Sciatic nerve (tissue), 2 donors: Measurements from ENCODE around the gene PSMB9. TPM values are rescaled to one million over a fixed set of nuclear protein-coding genes. Genes with fewer than 3 reads are reported as not detected.

Source experiments
- ATAC-seq: fragments of 200-7000 bp; cut with Tn5 transposase; one replicate; pipeline ENCODE4 v1.9.1; 2020; ENCODE audit warnings: mild to moderate bottlenecking, moderate library complexity
- DNase-seq: peaks from one replicate; pipeline ENCODE4 v3.0.0-alpha.2; 2020; ENCODE audit warnings: low spot score
- intact Hi-C: fragments of 100-400 bp; cut with DNase I; formaldehyde crosslinking; loops from one replicate; pipeline ENCODE4 v1.14.2; 2022
- total RNA-seq: library from RNA; stranded (reverse); fragmentation: NEBNext Ultra II Directional; extraction: Animal tissue kit (Norgen Biotek cat#: 25700); gene quantifications from one replicate; pipeline ENCODE4 v1.2.1, GENCODE V29; 2021
- donor health status: DM: no; HTN: no; CAD: no.
- donor health status: DM: no; HTN: no; CAD: no.

PSMB9 gene
- total RNA-seq, 1 donor from 2014 or later, result 41.1 TPM

DNA sequence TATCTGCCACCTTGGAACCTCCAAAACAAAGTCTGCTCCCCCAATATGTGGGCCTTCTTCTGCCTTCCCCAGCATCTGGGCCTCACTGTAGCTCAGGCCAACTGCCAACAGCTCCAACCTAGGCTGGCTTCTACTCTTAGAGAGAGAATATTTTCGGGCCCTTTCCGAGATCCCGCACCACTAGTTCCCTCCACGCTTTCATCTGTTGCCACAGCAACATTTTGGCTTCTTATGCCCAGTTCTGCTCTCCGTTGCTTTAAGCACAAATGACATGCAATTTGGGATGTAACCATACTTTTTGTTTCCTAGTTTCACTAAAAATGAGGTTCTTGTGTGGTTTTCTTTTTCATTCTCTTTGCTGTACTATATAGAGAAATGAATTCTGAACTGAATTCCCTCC lies 33.6 kb downstream of the PSMB9 start:
- ATAC-seq (no peak), DNase-seq (no peak)
- intact Hi-C loops, result loop anchor here (10.0 kb wide), 1 partner anchor 47 kb away; no protein-coding TSS in a partner anchor

- intact Hi-C loops, result loop anchor here (10.0 kb wide), 1 partner anchor 46 kb away; no protein-coding TSS in a partner anchor
- DNase-seq, result no peak
- ATAC-seq, result no peak
Observed at GRCh38 chr6:32888576-32888975, 34.6 kb downstream of the PSMB9 start.

DNA sequence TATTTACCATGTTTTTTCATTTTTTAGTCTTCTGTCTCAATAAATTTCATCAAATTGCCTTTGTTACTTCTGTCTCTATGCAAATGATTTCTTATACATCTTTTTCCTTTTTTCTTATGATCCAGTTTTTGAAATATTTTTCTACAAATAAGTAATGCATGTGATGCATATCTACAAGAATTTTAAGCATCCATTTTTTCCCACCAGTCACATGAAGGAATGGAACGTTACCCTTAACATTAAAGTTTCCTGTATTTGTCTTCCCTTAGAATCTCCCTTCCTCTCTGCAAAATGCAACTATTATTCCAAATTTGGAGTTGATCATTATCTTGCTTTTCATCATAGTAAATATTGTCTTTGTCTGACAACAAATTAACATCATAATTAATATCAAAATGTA lies 35.5 kb downstream of the PSMB9 start:
- ATAC-seq (no peak), DNase-seq (no peak)
- intact Hi-C loops, result loop anchor here (10.0 kb wide), 1 partner anchor 45 kb away; no protein-coding TSS in a partner anchor

- intact Hi-C loops, result no loop called here
- ATAC-seq (no peak), DNase-seq (no peak)
Observed at GRCh38 chr6:32890831-32891230, 36.8 kb downstream of the PSMB9 start.

DNA sequence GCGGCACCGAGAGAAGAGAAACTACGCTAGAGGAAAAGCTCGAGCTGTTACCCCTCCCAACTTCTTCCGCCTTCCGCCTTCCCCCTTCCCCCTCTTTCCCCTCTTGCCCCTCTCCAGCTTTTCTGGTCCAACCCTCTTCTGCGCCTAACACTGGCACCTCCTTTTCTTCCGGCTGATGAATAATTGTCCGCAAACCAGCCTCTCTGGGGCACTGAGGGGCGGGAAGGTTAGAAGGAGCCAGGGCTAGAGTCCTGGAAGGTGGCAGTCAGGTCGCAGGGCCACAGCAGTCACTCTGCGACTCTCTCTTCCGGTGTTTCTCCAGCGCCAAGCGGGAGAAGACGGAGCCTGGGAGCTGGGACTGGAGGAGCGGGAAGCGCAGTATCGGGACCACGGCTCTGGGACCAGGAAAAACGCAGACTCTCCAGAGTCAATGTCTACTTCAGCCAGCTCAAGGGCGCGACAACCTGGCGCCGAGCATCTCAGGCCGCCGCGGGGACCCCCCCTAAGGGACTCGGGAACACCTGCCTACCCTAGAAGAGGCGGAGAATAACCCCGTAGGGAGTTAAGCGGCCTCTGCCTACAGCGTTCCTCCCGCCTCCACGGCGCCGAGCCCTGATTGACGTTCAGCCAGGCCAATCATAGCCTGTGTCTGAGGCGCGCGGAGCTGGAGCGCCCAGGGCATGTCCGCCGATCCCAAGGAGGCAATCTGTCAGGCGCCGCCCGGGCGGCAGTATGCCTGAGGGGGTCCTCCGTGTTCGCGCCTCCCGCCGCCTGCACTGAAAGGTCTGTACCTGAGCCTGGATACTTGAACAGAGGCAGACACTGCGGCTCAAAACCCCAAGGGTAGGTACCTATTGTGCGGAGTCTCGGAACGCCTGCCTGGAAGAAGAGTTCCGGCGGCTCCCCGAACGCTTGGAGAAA lies 40.4 kb downstream of the PSMB9 start:
- peak; percentile 98 for DNase-seq
- intact Hi-C loops, result no loop called here
- ATAC-seq, result peak; percentile 100

GRCh38 chr6:32895006-32895345 lies 41.0 kb downstream of the PSMB9 start:
- ATAC-seq (peak; percentile 44), DNase-seq (no peak)
- intact Hi-C loops, result no loop called here

- no peak for ATAC-seq
- no peak for DNase-seq
- intact Hi-C loops, result no loop called here
Observed at GRCh38 chr6:32903952-32904351, 50.0 kb downstream of the PSMB9 start.

DNA sequence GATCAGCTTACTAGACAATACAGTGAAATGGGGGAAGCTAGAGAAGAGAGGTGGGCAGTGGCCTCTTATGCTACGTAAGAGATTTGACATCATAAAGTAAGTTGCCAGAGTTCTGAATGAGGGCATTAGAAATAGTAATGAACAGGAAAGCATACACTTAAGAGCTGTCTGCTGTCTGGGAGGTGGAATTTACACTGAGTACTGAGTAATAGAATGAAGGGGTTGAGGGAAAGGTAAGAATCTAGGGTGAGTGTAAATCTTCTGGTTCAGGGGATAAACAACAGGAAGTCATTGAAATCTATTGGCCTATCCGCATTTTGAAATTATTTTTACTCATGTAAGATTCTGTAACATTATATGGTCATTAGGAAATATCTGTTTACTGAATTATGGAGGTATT lies 51.1 kb downstream of the PSMB9 start:
- no peak for ATAC-seq
- intact Hi-C loops, result no loop called here
- no peak for DNase-seq

DNA sequence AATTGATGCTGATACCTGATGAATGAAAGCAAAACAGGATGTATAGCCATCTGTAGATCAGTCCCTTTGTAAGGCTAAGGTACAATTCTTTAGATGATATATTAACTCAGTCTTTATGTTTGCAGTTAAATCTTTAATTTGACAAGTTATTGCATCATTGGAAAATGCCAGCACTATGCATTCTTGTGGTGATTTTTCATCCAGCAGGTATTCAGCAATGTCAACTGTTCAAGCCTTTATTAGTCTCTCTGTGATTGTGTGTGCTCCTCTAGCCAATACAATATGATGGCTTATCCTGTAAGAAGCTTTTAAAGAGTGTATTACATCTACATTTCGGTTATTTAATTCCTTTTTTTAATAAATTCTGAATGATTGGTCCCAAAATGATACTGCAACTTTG lies 52.5 kb downstream of the PSMB9 start:
- no peak for DNase-seq
- ATAC-seq, result no peak
- intact Hi-C loops, result no loop called here

- no peak for ATAC-seq
- intact Hi-C loops, result no loop called here
- no peak for DNase-seq
Observed at GRCh38 chr6:32908897-32909296, 54.9 kb downstream of the PSMB9 start.

Other genes with a start within 250 kb of the PSMB9 start
- gene HLA-DQA1, start 216.8 kb upstream of the PSMB9 start, total RNA-seq, result 26.0 TPM
- 25.5 TPM for gene HLA-DQB1, start 187.5 kb upstream of the PSMB9 start, total RNA-seq
- gene HLA-DQA2, start 112.8 kb upstream of the PSMB9 start, total RNA-seq, result 10.2 TPM
- 13.6 TPM for gene HLA-DQB2, start 90.7 kb upstream of the PSMB9 start, total RNA-seq
- 1.8 TPM for gene HLA-DOB, start 37.2 kb upstream of the PSMB9 start, total RNA-seq
- 26.3 TPM for gene TAP2, start 15.5 kb upstream of the PSMB9 start, total RNA-seq
- gene PSMB8, start 10.1 kb upstream of the PSMB9 start, total RNA-seq, result 39.3 TPM
- gene TAP1, start 488 bp upstream of the PSMB9 start, total RNA-seq, result 32.8 TPM
- gene HLA-DMB, start 86.8 kb downstream of the PSMB9 start, total RNA-seq, result 46.9 TPM
- gene HLA-DMA, start 98.9 kb downstream of the PSMB9 start, total RNA-seq, result 70.1 TPM
- 188 TPM for gene BRD2, start 114.4 kb downstream of the PSMB9 start, total RNA-seq
- 9.7 TPM for gene HLA-DOA, start 155.4 kb downstream of the PSMB9 start, total RNA-seq
- 141 TPM for gene HLA-DPA1, start 219.5 kb downstream of the PSMB9 start, total RNA-seq
- gene HLA-DPB1, start 221.8 kb downstream of the PSMB9 start, total RNA-seq, result 138 TPM